HG03460 (cell line): ENCODE results near the gene WDR5.

ENCODE experiments used
- ATAC-seq: cut with Tn5 transposase; IDR thresholded peaks from one replicate; pipeline ENCODE4 v1.9.1; 2021; ENCODE audit not compliant: unreplicated experiment

WDR5 gene

DNA sequence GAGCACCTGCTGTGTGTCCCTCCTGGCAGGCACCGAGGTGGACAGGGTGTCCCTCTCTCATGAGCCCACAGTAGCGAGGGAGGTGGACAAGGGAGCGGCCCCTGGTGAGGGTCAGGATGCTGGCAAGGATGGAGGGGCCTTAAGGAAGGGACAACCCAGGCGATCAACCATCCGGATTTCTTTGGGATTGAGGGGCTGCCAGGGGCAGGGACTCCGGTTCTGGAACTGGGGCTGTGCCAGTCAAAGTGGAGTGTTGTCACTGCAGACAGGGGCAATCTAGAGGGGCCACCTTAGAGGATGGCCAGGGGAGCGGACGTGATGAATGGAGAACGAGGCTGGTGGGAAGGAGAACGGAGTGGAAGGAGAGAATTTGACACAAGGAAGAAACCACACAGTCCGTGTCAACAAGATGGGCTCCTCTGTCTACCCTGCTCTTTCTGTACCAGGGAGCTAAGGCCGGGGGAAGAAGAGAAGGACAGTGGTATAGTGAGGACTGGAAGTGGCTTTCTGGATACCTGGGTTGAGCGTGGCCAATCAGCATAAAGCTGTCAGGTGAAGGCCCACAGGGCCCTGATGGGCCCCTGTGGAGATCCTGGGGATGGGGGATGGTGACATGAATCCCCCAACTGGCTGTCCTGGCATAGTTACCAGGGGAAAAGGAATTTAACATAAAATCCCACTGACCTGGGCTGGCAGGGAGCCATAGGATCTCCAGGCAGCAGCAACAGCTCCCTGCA, 4.2 kb upstream of the WDR5 start:
- ATAC-seq = no peak

DNA sequence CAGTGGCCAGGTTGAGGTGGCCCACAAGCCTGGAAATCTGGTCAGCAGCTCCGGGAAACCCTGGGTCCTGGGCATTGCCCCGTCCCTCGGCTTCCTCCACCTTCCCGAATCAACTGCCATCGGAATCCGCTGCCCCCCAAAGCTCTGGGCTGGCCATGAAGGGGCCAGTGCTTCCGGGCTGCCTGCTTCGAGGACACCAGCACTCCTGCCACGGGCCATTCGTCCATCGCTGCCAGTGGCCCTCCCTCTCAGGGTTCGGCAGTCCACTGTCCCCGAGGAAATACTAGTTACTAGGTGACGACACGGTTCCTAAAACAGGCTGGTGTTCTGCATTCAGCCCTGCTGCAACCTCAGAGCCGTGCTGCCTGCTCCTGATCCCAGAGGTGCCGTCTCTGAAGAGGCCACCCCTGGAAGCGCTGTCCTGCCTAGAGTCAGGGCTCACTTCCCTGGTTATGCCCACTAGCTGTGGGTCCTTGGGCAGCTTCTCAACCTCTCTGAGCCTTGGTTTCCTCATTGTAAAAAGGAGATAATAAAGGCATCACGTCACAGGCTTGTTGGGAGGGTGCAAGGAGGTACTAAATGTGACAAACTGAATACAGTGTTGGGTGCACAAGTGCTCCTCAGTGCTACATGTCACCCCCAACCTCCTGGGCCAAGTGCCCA, 3.5 kb upstream of the WDR5 start:
- no peak for ATAC-seq

DNA sequence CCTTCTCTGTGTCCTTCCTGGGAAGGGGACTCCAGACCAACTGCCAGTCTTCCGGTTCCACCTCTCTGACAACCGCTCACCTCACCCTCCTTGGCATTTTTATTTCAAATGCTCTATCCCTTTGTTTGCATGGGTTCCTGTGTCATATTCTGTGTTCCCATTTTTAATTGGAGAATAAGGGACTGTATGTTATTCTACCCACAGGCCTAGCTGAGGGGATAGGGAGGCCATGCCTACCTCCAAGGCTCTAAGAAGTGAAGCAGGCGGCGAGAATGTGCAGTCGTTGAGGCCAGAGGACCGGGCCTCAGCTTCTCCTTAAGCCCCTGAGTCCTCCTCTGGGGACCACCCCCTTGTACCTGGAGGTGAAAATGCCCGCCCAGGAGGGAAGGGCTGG, 936 bp upstream of the WDR5 start:
- ATAC-seq = no peak

DNA sequence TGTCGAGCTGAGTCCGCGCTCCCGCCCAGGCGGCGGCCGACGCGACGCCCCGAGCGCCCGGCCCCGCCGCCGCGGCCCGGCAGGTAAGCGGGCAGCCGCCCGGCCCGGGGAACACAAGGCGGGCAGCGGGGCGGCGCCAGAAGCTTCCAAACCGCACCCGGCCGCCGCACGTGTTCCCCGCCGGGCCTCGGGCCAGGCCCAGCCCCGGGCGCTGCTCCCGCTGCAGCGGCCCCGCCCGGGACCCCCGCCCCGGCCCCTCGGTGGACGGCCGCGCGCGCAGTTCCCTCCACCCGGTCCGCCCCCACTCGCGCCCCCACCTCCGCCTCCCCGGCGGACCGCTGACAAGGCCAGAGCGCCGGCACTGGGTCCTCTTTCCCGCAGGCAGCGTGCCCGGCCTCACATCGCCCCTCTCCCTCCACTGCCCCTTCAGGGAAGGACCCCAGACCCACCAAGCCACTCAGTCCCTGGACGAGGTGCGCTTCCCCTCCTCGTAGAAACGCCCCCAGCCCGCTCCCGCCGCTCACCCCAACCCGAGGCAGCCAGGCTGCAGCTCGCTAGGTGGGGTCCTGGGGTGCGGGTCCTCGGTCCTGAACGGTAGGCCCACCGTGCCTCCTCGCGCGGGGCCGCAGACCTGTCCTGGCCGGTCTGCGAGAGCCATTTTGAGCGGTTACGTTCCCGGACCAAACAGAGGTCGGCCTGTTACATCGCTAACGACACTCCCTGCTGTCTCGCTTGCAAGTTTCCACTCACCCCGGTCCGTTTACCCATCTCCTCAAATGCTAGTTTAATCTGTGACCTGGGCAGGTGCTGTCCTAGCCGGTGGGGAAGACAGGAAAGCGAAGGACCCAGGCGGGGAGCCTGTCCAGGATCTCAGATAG, 475 bp downstream of the WDR5 start:
- ATAC-seq = peak; percentile 14

DNA sequence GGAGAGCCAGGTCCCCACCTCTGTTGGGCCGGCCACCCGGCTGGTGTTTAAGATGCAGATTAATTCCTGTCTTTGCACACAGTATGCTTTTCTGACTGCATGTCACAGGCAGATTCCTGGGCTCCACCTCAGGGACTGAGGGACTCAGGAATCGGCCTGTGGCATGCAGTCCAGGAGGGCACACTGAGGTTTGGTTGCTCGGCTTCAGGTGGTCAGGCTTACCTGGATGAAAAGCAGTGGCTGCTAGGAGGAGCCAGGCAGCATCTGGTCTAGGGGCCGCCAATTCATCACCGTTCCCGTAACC, 1.1 kb downstream of the WDR5 start:
- no peak for ATAC-seq

DNA sequence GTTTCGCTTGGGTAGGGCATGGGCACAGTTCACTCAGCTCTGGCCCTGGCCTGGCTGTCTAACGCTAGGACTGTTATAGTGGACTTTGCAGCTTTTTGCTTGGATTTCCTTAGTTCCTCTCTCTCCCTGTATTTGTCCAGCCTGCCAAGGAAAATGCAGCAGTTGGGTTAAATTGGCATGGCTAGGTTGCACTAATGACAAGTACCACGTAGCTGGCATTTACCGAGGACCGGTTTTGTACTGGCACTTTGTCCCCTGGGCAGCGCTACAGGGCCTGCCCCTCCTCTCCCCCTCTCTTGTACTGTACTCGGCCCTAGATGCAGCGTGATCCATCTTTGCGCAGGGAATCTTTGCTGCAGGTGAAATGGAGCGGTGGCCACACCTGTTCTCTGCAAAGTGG, 2.4 kb downstream of the WDR5 start:
- ATAC-seq = no peak

DNA sequence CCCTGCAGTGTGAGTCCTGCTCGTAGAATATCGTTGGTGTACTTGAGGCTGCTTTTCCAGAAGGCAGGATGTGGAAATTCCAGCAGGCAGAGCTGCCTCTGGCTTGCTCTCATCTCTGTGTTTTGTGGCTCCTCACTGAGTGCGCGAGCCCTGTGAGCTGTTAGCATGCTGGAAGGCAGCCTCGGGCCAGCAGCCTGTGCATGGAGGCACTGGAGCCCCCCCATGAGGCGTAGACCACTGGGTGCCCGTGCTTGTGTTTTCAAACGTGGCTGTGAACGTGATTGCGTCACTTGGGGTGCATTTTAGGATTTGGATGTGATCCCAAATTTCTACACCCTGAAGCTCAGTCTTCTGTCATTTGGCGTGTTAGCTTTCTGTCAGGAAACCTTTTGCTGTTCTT, 3.2 kb downstream of the WDR5 start:
- ATAC-seq = no peak

DNA sequence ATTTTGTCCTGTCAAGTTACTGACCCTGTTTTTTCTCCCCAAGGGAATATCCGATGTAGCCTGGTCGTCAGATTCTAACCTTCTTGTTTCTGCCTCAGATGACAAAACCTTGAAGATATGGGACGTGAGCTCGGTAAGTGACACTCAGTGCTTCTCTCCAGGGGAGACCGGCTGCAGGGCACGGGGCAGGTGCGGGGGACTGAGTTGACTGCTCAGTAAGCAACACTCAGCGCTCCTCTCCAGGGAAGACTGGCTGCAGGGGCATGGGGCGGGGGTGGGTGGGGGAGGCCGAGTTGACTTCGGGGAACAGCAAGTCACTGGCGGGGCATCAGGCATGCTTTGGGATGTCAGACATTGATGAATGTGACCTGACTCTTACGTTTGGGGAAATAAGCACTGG, 6.0 kb downstream of the WDR5 start:
- ATAC-seq = no peak

DNA sequence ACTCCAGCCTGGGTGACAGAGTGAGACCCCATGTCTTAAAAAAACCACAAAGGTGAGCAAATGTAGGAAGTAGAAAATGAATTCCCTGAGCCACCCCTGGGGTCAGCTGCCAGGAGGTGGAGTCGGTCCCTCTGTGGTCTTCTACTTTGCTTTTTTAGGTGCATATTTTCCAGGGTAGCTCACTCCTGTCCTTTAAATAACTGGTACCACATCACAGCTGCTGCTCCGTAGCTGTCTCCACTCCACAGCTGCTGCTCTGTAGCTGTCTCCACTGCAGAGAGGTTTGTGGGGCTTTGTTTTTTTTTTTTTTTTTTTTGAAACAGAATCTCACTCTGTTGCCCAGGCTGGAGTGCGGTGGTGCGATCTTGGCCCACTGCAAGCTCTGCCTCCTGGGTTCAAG, 8.9 kb downstream of the WDR5 start:
- ATAC-seq = no peak

DNA sequence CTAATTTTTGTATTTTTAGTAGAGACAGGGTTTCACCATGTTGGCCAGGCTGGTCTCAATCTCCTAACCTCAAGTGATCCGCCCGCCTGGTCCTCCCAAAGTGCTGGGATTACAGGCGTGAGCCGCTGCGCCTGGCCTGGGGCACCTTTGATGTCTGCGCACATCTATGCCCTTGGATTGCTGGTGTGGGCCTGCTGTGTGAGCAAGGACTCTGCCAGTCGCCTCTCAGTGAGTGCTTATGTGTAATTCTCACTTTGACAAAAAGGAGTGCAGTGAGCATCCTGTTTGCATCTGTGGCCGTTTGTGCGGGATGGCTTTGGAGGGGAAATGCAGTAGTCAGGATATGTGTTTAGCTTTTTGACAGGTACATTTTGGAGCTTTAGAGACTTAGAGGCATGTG, 9.4 kb downstream of the WDR5 start:
- no peak for ATAC-seq

DNA sequence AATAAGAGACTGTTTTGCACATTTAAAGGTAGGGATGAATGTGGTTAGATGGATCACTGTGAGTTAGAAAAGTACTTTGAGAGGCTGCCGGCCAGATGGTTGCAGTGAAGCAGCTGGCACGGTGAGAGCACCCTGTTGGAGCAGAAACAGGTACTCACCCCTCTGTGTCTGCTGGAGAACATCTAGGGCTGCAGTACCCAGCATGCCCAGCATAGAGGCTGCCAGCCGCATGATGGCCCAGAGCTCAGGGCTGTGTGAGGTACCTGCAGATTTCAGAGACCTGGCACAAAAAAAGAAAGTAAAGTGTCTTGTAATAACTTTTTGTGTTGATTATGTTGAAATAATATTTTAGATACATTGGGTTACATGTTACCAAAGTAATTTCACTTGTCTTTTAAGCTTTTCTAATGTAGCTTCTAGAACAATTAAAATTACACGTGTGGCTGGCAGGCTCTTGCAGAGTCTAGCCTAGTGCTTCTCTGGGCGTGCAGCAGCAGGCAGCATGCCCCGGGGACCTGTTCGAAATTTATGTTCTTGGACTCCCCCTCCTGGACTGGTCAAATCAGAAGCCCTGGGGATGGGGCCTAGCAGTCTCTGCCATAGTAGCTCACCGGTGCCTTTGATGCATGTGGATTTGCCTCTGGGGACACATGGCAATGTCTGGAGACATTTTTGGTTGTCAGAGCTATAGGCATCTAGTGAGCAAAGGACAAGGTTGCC, 11.1 kb downstream of the WDR5 start:
- no peak for ATAC-seq

DNA sequence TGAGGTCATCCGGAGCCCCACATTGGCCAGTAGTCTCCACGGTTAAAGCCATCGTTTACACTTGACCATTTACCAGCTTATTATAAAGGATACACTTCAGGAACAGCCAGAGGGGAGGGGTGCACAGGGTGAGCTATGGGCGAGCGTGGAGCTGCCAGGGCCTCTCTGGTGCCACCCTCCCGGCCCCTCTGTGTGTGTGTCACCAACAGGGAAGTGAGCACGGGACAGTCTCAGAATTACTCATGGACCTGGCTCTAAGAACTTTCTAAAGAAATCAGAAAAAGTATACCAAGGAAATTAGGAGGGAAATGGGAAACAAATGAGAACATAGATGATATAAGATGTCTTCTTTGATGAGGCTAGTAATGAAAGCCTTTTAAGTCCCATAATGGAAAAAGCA, 13.5 kb downstream of the WDR5 start:
- ATAC-seq = no peak

DNA sequence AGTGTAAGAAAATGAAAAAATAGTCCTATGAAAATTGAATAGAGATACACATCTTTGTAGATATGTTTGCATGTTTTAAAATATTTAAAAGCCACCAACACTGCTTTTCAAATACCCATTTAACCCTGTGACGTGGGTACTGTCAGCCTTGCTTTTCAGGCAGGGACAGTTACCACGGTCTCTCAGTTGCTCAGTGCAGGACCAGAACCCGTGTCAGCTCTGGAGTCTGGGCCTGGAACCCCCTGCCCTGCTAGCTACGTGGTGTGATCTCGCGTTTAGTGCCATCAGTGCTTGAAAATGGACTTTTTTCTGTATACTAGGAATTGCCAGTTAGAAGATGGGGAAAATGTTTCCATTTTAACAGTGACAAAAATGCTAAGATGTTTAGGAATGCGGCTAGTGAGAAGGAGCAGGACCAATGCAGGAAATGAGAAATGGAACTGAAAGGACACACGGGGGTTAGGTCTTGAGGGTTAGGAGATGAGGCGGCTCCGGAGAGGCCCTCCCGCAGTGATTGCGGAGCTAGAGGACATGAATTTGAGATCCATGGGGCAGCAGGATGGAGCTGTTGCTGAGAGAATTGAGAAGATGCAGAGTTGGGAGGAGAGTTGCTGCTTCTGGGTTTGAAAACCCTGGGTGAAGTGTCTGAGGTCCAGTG, 14.8 kb downstream of the WDR5 start:
- no peak for ATAC-seq

DNA sequence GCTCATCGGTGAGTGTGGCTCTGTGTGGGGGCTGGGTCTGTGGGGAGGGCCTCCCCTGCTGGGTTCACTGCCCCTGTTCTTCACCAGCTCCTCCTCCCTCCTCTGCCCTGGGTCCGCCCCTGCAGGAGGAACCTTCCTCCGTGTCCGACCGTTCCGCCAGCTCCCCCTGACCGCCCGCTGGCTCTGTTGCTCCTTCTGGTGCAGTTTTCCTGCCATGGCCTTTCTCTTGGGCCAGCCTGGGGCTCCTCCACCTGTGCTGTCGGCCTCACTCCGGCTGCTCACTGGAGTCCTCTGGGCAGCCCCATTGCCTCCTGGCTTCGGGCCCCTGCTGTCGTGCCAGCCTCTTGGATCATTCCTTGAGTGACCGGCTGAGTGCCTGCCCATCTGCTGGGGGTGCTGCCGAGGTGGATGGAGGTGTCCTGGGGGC, 16.2 kb downstream of the WDR5 start:
- no peak for ATAC-seq

DNA sequence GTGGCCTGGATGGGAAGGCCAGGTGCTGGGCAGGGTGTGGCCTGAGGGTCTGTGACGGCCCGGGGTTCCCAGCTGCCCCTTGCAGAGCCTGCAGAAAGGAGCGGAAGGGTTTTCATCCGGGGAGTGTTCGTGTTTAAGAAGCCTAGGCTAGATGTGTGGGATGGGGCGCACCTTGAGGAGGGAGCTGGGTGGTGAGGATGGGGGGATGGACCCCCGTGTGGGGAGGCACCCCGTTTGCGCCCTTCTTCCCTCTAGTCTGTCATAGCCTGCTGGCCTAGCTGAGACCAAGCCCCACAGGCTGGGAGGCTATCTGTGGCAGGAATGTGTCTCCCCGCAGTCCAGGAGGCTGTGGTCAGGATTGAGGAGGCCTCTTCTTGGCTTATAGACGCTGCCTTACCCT, 16.6 kb downstream of the WDR5 start:
- no peak for ATAC-seq

DNA sequence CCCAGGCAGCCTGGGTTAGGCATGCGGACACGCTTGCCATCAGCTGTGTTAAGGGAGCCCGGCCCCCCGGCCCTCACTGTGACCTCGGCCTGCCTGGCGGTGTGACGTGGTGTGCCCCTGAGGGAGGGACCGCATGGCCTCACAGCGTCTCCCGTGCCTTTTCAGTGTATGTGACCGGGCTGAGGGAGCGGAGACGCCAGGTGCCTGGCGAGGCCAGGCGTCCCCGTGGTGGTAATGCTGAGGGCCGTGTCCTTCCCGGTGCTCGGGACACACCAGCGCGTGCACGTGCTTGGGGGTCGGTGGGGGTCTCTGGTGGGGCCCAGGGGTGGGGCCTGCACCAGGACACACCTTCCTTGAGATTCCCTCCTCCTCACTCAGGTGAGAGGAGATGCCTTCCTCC, 17.6 kb downstream of the WDR5 start:
- ATAC-seq = no peak

DNA sequence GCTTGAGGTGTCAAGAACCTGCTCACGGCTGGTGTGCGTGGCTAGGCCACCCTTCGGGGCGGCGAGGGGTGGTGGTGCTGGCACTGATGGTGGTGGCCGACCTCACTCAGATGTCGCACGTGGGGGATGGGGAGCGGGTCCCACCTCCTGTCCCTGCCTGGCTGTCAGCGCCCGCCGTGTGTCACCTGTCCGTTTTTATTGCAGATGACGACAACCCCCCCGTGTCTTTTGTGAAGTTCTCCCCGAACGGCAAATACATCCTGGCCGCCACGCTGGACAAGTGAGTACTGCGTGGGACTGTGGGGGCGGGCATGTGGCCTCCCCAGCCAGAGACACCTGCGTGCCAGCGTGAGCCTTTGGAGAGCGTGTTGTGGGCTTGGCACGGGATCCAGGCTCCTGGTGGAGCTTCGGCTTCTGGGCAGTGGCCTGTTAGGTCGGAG, 18.4 kb downstream of the WDR5 start:
- ATAC-seq = no peak

DNA sequence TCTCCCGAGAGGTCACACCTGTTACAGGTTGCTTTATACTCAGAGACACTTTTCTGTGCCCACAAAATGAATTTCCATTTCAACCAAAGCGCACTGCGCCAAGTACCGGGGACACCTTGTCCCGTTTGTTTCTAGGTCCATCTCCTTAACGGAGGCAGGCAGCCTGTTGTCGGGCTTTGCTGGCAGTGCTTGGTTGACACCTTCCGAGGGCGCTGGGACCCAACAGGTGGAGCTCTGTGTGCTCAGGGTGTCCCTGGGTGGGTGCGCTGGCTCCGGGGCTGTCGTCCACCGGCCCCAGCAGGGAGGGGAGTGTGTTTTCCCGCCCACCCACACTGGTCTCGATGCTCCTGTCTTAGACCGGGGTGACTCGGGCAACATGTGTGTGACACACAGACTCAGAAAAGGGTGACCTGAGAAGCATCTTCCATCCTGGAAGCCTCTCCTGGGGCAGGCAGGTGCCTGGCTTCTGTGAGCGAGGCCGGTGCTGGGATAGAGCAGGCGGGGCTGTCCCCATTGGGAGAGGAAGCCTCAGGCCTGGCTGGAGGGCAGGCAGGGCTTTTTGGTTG, 20.0 kb downstream of the WDR5 start:
- no peak for ATAC-seq

DNA sequence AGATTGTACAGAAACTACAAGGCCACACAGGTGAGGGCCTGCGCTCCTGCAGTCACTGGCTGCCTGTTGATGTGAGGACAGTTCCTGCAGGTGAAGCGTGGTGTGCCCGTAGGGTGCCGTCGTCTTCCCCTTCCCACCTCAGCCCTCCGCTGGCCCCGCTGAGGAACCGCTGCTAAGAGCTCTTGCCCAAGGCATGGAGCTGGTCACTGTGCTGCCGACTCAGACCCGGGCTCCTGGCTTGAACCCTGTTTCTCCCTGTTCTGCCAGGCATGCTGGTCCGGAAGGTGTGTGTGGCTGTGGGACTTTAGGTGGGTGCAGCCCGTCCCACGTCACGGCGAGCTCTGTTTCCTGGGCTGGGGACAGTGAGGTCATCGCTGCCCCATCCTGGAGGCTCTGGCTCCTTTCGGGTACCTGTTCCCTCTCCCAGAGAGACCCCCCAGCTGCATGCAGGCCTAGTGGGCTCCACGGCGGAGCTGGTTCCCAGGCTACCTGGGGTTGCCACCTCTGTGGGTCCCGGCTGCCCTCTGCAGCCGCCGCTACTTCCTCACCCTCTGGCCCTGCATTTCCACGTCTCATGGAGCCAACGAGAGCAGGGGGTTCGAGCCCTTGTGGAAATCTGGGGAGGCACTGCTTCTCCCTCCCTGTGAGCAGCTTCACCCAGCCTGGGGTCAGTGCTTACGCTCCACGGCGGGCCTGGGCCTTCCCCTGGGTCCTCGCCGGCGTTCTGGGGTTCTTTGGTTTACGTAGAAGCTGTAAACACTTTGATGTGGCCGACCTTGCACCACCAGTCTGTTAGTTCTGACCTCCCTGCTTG, 20.9 kb downstream of the WDR5 start:
- no peak for ATAC-seq

DNA sequence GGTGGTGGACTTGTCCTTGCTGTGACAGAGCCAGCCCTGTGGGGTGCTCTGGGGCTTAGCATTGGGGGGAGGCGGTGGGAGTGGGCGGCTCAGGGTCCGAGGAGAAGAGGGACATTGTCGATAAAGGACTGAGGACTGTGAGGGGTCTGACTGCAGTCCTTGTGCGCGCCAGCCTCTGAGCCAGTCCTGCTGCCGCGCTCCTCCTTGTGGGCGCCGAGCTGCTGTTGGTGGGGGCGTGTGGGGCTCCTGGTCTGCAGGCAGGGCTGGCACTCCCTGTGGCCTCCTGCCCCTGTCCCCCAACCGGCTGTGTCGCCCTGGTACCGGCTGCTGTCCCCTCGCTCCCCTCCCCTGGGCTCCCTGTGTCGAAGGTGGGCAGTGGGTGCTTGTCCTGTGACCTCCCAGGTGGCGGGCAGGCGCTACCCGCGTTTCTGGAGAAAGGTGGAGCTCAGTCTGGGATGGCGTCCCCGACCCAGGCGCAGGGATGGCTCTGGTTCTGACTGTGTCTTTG, 21.6 kb downstream of the WDR5 start:
- no peak for ATAC-seq
